ENCODE results near the gene SPZ1. TPM values are rescaled to one million over a fixed set of nuclear protein-coding genes. Genes with fewer than 3 reads are reported as not detected.

The SPZ1 gene
- total RNA-seq, 4 donors from 2014 or later, result not detected

DNA sequence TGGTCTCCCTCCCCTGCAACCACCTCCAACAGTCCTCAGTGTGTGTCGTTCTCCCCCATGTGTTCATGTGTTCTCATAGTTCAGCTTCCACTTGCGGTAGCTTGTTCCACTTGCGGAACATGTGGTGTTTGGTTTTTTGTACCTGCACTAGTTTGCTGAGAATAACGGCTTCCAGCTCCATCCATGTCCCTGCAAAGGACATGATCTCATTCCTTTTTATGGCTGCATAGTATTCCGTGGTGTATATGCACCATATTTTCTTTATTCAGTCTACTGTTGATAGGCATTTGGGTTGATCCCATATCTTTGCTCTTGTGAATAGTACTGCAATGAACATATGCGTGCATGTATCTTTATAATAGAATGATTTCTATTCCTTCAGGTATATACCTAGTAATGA, 45.1 kb downstream of the SPZ1 start:
- in situ Hi-C loops (cut with MboI; ENCODE audit: low pct_ligation_motif_present in 1 of 4, low pct_unique_long_range_greater_than_20kb in 1 of 4, low sequenced_read_pairs in 3 of 4) (no loop called here), intact Hi-C loops (cut with DNase I; ENCODE audit: low total_unique reads) (no loop called here)
- Histone ChIP-seq H3K36me3 (no peaks in the 10 kb centered on the region), H3K27ac (no peak overlapping the region), H3K9me3 (no peaks in the 10 kb centered on the region), H3K27me3 (no peaks in the 10 kb centered on the region), H3K4me1 (no peaks in the 10 kb centered on the region), H3K4me3 (no peak overlapping the region)
- no peak for DNase-seq
- TF ChIP-seq, protein P1, sequence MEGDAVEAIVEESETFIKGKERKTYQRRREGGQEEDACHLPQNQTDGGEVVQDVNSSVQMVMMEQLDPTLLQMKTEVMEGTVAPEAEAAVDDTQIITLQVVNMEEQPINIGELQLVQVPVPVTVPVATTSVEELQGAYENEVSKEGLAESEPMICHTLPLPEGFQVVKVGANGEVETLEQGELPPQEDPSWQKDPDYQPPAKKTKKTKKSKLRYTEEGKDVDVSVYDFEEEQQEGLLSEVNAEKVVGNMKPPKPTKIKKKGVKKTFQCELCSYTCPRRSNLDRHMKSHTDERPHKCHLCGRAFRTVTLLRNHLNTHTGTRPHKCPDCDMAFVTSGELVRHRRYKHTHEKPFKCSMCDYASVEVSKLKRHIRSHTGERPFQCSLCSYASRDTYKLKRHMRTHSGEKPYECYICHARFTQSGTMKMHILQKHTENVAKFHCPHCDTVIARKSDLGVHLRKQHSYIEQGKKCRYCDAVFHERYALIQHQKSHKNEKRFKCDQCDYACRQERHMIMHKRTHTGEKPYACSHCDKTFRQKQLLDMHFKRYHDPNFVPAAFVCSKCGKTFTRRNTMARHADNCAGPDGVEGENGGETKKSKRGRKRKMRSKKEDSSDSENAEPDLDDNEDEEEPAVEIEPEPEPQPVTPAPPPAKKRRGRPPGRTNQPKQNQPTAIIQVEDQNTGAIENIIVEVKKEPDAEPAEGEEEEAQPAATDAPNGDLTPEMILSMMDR (IDR thresholded peaks at IDR 0.05), result no peak
- no peak for TF ChIP-seq POLR2A (IDR thresholded peaks at IDR 0.05)
- no peak for TF ChIP-seq POLR2AphosphoS5 (IDR thresholded peaks at IDR 0.05)
- TF ChIP-seq EP300 (IDR thresholded peaks at IDR 0.05; ENCODE audit: low read depth), result no peak
- 92% methylated on average over 3 to 6 of the region's 6 CpGs for WGBS, 2 donors (ENCODE audit: low coverage in 1 of 2)

DNA sequence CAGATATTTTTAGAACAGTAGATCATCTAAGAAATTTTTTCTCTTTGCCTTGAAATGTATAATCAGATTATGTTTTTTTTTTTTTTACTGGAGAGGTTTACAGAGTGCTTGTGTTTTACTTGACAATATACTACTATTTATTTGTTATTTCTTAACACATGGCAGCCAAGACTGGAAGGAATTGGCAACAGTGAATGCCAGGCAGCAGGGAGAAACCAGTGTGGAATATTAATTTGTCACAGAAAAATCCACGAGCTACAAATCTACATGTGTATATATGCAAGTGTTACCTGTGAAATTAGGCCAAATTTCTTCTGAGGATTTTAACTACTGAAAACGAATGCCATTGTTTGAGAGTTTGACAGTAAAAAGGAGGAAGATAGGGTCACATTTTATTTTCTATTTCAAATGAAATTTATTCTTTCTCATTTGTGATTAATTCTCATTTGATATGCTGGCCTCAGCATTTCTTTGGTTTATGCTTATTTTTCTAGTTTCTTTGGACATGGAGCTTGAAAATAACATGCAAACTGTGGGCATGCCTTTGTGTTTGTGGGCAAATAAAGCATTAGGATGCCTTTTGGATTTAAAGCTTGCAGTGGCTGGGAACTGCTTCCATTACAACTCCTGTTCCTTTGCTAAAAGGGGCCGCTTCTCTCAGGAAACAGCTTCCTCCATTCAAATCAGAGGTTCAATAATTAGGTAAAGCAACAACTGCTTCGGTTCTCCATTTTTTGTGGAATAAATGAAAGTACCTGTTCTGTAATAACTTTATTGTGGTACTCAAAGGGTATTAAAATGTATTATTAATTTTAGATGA, 49.1 kb downstream of the SPZ1 start:
- Histone ChIP-seq H3K27ac (no peak overlapping the region), H3K9me3 (no peaks in the 10 kb centered on the region), H3K4me1 (no peaks in the 10 kb centered on the region), H3K36me3 (no peaks in the 10 kb centered on the region), H3K27me3 (no peaks in the 10 kb centered on the region), H3K4me3 (no peak overlapping the region)
- DNase-seq, result no peak
- 40 to 54% methylated on average over 2 to 4 of the region's 4 CpGs for WGBS, 2 donors (ENCODE audit: low coverage in 1 of 2)
- intact Hi-C loops (cut with DNase I; ENCODE audit: low total_unique reads), result no loop called here
- in situ Hi-C loops (cut with MboI; ENCODE audit: low pct_ligation_motif_present in 1 of 4, low pct_unique_long_range_greater_than_20kb in 1 of 4, low sequenced_read_pairs in 3 of 4), result no loop called here
- TF ChIP-seq POLR2A (IDR thresholded peaks at IDR 0.05) (no peak), POLR2AphosphoS5 (IDR thresholded peaks at IDR 0.05) (no peak), EP300 (IDR thresholded peaks at IDR 0.05; ENCODE audit: low read depth) (no peak)
- TF ChIP-seq, protein P1 (IDR thresholded peaks at IDR 0.05), result no peak

DNA sequence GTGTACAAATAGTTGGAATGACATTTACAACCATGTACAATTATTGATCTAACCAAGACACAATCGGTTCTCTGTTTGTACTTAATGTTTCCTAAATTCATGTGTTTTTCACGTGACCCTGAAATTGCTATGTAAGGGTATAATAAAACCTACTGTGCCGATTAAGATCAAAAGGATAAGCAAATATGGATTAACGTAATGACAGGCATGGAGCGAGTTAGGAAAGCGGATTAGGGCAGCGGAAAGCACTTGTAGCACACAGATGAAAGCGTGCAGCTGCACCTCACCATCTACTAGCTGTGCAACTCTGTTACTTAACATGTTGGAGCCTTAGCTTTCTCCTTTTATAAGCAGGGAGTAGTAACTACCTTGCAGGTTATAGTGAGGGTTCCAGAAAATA, 49.7 kb downstream of the SPZ1 start:
- no peak overlapping the region for H3K4me3 ChIP-seq
- no peak overlapping the region for H3K27ac ChIP-seq
- in situ Hi-C loops (cut with MboI; ENCODE audit: low pct_ligation_motif_present in 1 of 4, low pct_unique_long_range_greater_than_20kb in 1 of 4, low sequenced_read_pairs in 3 of 4), result no loop called here
- no peak for DNase-seq
- intact Hi-C loops (cut with DNase I; ENCODE audit: low total_unique reads), result no loop called here
- no peaks in the 10 kb centered on the region for H3K9me3 ChIP-seq
- no peaks in the 10 kb centered on the region for H3K4me1 ChIP-seq
- no peaks in the 10 kb centered on the region for H3K27me3 ChIP-seq
- TF ChIP-seq POLR2A (IDR thresholded peaks at IDR 0.05), result no peak
- no peak for TF ChIP-seq POLR2AphosphoS5 (IDR thresholded peaks at IDR 0.05)
- no peak for TF ChIP-seq EP300 (IDR thresholded peaks at IDR 0.05; ENCODE audit: low read depth)
- TF ChIP-seq, protein P1 (IDR thresholded peaks at IDR 0.05), result no peak
- WGBS, 2 donors (ENCODE audit: low coverage in 1 of 2), result 37 to 53% methylated on average over 4 to 8 of the region's 8 CpGs
- H3K36me3 ChIP-seq, result no peaks in the 10 kb centered on the region

DNA sequence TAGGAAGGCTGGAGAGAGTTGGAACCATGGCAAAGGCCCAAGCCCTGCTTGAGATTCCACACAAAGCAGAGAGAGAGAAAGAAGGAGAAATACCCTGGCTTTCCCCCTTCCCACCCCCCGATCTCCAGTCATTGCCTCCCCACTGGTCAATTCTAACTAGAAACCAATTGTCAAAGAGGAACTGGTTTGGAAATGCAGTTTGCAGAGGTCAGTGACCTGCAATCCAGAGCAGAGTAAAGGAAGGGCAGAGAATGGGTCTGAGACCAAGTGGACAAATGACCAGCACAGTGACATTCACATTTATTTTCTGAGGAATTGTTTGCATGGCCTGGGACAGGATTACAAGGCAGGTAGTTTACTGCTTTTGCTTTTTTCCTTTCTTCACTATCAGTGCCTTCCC, 50.6 kb downstream of the SPZ1 start:
- 67 to 75% methylated on average over 1 of the region's 1 CpG for WGBS, 2 donors (ENCODE audit: low coverage in 1 of 2)
- no peak for TF ChIP-seq EP300 (IDR thresholded peaks at IDR 0.05; ENCODE audit: low read depth)
- no peak for TF ChIP-seq POLR2AphosphoS5 (IDR thresholded peaks at IDR 0.05)
- TF ChIP-seq, protein P1 (IDR thresholded peaks at IDR 0.05), result no peak
- TF ChIP-seq POLR2A (IDR thresholded peaks at IDR 0.05), result no peak
- Histone ChIP-seq H3K27ac (no peak overlapping the region), H3K4me1 (no peaks in the 10 kb centered on the region), H3K4me3 (no peak overlapping the region), H3K36me3 (no peaks in the 10 kb centered on the region), H3K27me3 (no peaks in the 10 kb centered on the region), H3K9me3 (no peaks in the 10 kb centered on the region)
- DNase-seq, result no peak
- intact Hi-C loops (cut with DNase I; ENCODE audit: low total_unique reads) (loop anchor here (5.0 kb wide), 1 partner anchor 182 kb away; no protein-coding TSS in a partner anchor), in situ Hi-C loops (cut with MboI; ENCODE audit: low pct_ligation_motif_present in 1 of 4, low pct_unique_long_range_greater_than_20kb in 1 of 4, low sequenced_read_pairs in 3 of 4) (no loop called here)

Small RNAs within 50 kb of the gene (small RNA-seq; reads per million reads assigned to genes)
- gene AC026410.2 (0 reads per million in 4 donors), gene RF00322 (0 reads per million in 4 donors), gene RNU6-211P (0 to 0.59 (median 0.14) reads per million in 4 donors)

Other genes starting within 250 kb of the SPZ1 start
- 10 to 100 TPM; 40.6 to 90.4 (median 79.6) TPM for gene SERINC5, start 64.0 kb upstream of the SPZ1 start, total RNA-seq
- gene ZFYVE16, start 88.1 kb downstream of the SPZ1 start, total RNA-seq, result 10 to 100 TPM; 24.3 to 64.0 (median 34.0) TPM
- 1 to 10 TPM in 3 of 4 donors, not detected in 1; 1.1 to 4.1 (median 3.8) TPM for gene FAM151B, start 168.1 kb downstream of the SPZ1 start, total RNA-seq